Measurements from ENCODE around the gene ACTL10.
"Not testable (repeated sequence)": the region's sequence is repeated elsewhere in the genome, so short reads cannot be mapped to it uniquely, and the experiment has no call there.

The ACTL10 gene

DNA sequence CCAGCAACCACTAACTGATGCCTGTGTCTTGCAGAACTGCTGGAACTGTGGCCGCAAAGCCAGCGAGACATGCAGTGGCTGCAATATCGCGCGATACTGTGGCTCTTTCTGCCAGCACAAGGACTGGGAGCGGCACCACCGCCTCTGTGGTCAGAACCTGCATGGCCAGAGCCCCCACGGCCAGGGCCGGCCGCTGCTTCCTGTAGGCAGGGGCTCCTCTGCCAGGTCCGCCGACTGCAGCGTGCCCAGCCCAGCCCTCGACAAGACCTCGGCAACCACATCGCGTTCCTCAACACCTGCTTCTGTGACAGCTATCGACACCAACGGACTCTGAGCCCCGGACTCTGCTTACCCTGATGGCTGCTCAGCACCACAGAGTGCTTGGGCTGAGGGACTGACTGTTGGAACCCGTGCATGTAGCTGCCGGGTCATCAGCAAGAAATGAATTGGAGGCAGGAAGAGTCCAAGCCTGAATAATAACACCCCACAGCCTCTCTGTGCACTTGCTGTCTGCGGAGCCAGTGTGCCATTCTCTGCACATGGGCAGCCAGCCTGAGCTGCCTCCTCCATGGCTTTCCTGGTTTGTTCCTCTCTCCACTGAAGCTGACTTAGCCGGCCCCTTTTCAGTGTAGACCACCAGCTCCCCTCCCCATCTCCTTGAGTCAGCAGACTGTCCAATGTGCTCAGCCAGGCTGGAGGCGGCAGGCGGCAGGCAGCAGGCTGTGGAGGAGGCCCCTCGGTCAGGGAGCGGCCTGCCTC, 22.3 kb upstream of the ACTL10 start:
- TF ChIP-seq CTCF (IDR thresholded peaks at IDR 0.05; ENCODE audit: borderline replicate concordance, insufficient read depth, low read depth, low read length): no peak
- no peak overlapping the region for H3K4me3 ChIP-seq (ENCODE audit: low read depth, low read length)

DNA sequence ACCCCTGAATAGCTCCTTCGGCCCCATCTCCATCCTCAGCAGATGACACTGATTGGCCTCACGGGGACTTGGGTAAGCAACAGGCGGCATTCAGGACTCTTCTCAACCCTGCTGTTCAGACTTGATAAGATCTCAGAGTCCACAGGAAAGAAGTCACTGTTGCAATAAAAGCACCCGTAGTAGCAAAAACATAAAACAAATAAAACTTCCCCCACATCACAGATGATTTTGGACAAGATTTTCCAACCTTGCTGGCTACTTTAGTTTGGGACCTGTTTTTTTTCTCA, 21.7 kb upstream of the ACTL10 start:
- no peak for TF ChIP-seq CTCF (IDR thresholded peaks at IDR 0.05; ENCODE audit: borderline replicate concordance, insufficient read depth, low read depth, low read length)
- no peak overlapping the region for H3K4me3 ChIP-seq (ENCODE audit: low read depth, low read length)

- no peak for TF ChIP-seq CTCF (IDR thresholded peaks at IDR 0.05; ENCODE audit: borderline replicate concordance, insufficient read depth, low read depth, low read length)
- no peak overlapping the region for H3K4me3 ChIP-seq (ENCODE audit: low read depth, low read length)
These were observed 21.3 kb upstream of the ACTL10 start for GRCh38 chr20:33645396-33645795.

DNA sequence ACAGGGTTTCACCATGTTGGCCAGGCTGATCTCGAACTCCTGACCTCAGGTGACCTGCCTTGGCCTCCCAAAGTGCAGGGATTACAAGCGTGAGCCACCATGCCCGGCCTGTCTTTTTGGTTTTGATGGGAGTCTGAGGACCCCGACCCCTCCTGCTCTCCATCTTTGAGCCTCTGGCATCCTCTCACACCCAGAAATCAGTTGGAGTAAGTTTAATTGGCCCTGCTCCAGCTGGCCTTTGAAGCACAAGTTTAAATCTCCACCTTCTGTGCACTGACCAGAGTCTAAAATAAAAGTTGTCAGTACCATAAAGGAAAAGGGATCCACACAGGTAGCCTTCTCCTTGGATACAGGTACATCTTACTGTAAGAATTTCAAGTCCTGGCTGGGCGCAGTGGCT, 20.6 kb upstream of the ACTL10 start:
- TF ChIP-seq CTCF (IDR thresholded peaks at IDR 0.05; ENCODE audit: borderline replicate concordance, insufficient read depth, low read depth, low read length): no peak
- H3K4me3 ChIP-seq (ENCODE audit: low read depth, low read length): no peak overlapping the region

DNA sequence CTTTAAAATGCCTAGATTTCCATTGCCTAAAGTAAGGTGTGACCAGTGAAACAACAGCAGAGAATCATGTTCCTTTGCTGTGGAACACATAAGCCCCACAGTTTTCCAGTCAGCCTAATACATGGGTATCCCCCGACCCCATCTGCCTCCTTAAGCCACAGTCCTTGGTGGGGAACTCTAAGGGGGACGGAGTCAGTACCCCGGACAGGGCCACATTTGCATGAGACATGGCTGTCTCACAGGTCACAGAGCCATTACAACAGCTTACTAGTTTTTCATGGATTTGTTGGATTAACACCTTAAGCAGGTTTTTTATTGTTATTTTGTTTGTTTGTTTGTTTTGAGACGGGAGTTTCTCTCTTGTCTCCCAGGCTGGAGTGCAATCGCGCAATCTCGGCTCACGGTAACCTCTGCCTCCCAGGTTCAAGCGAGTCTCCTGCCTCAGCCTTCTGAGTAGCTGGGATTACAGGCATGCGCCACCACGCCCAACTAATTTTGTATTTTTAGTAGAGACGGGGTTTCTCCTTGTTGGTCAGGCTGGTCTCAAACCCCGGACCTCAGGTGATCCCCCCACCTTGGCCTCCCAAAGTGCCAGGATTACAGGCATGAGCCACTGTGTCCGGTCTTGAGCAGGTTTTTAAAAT, 19.7 kb upstream of the ACTL10 start:
- not testable (repeated sequence) for H3K4me3 ChIP-seq (ENCODE audit: low read depth, low read length)

- no peak for TF ChIP-seq CTCF (IDR thresholded peaks at IDR 0.05; ENCODE audit: borderline replicate concordance, insufficient read depth, low read depth, low read length)
- H3K4me3 ChIP-seq (ENCODE audit: low read depth, low read length): no peak overlapping the region
These were observed 18.9 kb upstream of the ACTL10 start for GRCh38 chr20:33647603-33648395.

- no peak for TF ChIP-seq CTCF (IDR thresholded peaks at IDR 0.05; ENCODE audit: borderline replicate concordance, insufficient read depth, low read depth, low read length)
- no peak overlapping the region for H3K4me3 ChIP-seq (ENCODE audit: low read depth, low read length)
These were observed 18.2 kb upstream of the ACTL10 start for GRCh38 chr20:33648396-33649004.
